NCI-H2171 treated with DMSO at 0.1 percent for 48 hours (cell line): ENCODE results near the gene SIGLEC11.

Experiments used
- DNase-seq: peaks from one replicate; lab custom pipeline; 2025; lab: John Stamatoyannopoulos, UW

The SIGLEC11 gene

DNA sequence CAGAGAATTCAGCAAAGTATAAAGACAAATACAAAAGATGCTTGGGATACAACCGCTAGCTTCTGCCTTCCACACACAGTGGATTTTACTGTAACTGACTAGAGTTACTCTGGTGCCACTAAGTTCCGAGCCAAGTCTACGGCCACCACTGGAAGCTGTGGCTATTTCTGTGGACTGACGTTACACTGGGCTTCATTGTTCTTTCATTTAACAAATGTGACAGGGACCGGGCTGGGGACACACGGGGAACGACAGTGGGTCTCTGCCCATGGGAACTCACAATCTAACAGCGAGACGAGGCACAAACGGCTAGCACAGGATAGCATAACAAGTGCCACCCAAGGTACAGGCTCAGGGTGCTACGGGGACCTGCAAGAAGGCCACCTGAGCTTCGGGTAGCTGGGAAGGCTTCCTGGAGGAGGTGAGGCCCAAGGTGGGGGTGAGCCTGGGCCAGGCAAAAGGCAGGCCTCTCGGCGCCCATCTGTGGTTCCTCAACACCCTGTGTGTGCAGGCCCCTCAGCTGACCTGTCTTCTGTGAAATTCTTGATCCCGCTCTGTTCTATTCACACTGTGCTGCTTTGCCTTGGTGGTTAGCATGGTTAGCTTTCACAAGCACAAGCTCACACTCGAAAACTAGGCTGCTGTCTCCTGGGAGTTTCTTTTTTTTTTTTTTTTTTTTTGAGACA is 54.0 kb downstream of the SIGLEC11 start:
- DNase-seq, result no peak

DNA sequence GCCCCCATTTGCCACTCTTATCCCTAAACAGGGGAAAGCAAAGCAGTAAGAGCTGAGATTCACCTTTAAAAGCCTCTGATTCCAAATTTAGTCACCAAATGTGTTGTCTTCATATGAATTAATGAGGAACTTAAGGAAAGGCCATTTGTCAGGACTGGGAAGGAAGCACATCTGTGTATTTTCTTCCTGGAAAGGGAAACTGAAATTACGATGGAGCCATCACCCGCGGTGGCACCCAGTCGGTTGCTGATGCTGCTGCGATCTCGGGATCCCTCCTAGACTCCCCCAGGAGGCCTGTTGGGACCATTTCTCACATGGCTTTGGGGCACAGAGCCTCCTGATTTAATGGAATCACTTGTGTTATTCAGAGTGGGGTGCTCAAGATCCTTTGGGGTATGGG is 56.8 kb downstream of the SIGLEC11 start:
- DNase-seq, result no peak
